IMR-90 (cell line): ENCODE data around the gene CDK14. TPM values are rescaled to one million over a fixed set of nuclear protein-coding genes. Genes with fewer than 3 reads are reported as not detected.

ENCODE experiments used
- ATAC-seq: fragments of 200-7000 bp; cut with Tn5 transposase; 2 replicates; pipeline ENCODE4 v1.9.1; 2020; ENCODE audit warnings: low read depth, mild to moderate bottlenecking, moderate library complexity
- BruUV-seq: library from RNA; stranded (reverse); fragments of 400-500 nt; replicated peaks from 2 replicates; lab custom pipeline; 2021; lab: Mats Ljungman, UMichigan
- CTCF ChIA-PET: fragments of 300-600 bp; formaldehyde crosslinking; extraction: SDS; loops from one replicate; lab custom pipeline; 2021; ENCODE audit warnings: antibody characterized with exemption; lab: Yijun Ruan, JAX
- POLR2A ChIA-PET: fragments of 300-600 bp; sonication (Branson Sonifier 250); formaldehyde crosslinking; loops from one replicate; lab custom pipeline; 2022; ENCODE audit warnings: antibody characterized with exemption; ENCODE audit not compliant: unreplicated experiment; lab: Charles Lee
- DNase-seq: peaks from one replicate; pipeline ENCODE4 v3.0.0; 2013
- H2AFZ ChIP-seq: replicated peaks from 2 replicates; pipeline ENCODE3; 2013; ENCODE audit warnings: low read length, mild to moderate bottlenecking; ENCODE audit not compliant: poor library complexity
- H2AK5ac ChIP-seq: 2 replicates; pipeline ENCODE4 v1.6.1; 2013; ENCODE audit warnings: low read depth, low read length, inconsistent platforms
- H2AK9ac ChIP-seq: replicated peaks from 2 replicates; pipeline ENCODE3; 2013; ENCODE audit warnings: mild to moderate bottlenecking, low read depth, low read length, moderate library complexity; ENCODE audit not compliant: poor library complexity
- H2BK120ac ChIP-seq: 2 replicates; pipeline ENCODE4 v1.6.1; 2013; ENCODE audit warnings: low read depth, low read length, inconsistent platforms
- H2BK15ac ChIP-seq: 3 replicates; pipeline ENCODE4 v1.6.1; 2013; ENCODE audit warnings: low read depth, low read length, inconsistent platforms
- H2BK20ac ChIP-seq: 2 replicates; pipeline ENCODE4 v1.6.1; 2013; ENCODE audit warnings: low read depth, mild to moderate bottlenecking, inconsistent platforms, low read length, moderate library complexity
- H2BK5ac ChIP-seq: 2 replicates; pipeline ENCODE4 v1.6.1; 2013; ENCODE audit warnings: mild to moderate bottlenecking, low read depth, low read length, inconsistent platforms; ENCODE audit not compliant: poor library complexity, severe bottlenecking
- H3K14ac ChIP-seq: replicated peaks from 2 replicates; pipeline ENCODE4 v1.6.1; 2013; ENCODE audit warnings: low read depth, low read length, inconsistent platforms
- H3K18ac ChIP-seq: 2 replicates; pipeline ENCODE4 v1.6.1; 2013; ENCODE audit warnings: low read depth, low read length, control low read depth
- H3K23ac ChIP-seq: 2 replicates; pipeline ENCODE4 v1.6.1; 2013; ENCODE audit warnings: low read depth, low read length, inconsistent platforms
- H3K27ac ChIP-seq: 2 replicates; pipeline ENCODE4 v1.5.1; 2013; ENCODE audit warnings: mild to moderate bottlenecking, control low read depth, low read length; ENCODE audit not compliant: insufficient read depth
- H3K27me3 ChIP-seq: 2 replicates; pipeline ENCODE4 v1.6.1; 2013; ENCODE audit warnings: low read length; ENCODE audit not compliant: control insufficient read depth, insufficient read depth
- H3K36me3 ChIP-seq: 2 replicates; pipeline ENCODE4 v1.6.1; 2013; ENCODE audit warnings: low read length, mixed read lengths; ENCODE audit not compliant: control insufficient read depth, insufficient read depth
- H3K4ac ChIP-seq: 2 replicates; pipeline ENCODE4 v1.6.1; 2013; ENCODE audit warnings: low read depth, low read length, inconsistent platforms
- H3K4me1 ChIP-seq: 2 replicates; pipeline ENCODE4 v1.6.1; 2013; ENCODE audit warnings: low read length, mixed read lengths; ENCODE audit not compliant: control insufficient read depth, insufficient read depth
- H3K4me2 ChIP-seq: 2 replicates; pipeline ENCODE4 v1.6.1; 2013; ENCODE audit warnings: low read depth, mild to moderate bottlenecking, control low read depth, low read length, moderate library complexity
- H3K4me3 ChIP-seq: 2 replicates; pipeline ENCODE4 v1.5.1; 2013; ENCODE audit warnings: low read depth, mild to moderate bottlenecking, control low read depth, low read length, moderate library complexity; ENCODE audit not compliant: insufficient read depth
- H3K56ac ChIP-seq: 2 replicates; pipeline ENCODE4 v1.6.1; 2013; ENCODE audit warnings: low read length, inconsistent platforms; ENCODE audit not compliant: insufficient read depth; ENCODE audit errors: extremely low read depth
- H3K79me1 ChIP-seq, 2 experiments: 2 replicates each; pipeline ENCODE4 v1.6.1; 2013; ENCODE audit warnings: low read length in 2 of 2, inconsistent platforms in 1 of 2, low read depth in 1 of 2
- H3K9ac ChIP-seq: 2 replicates; pipeline ENCODE4 v1.6.1; 2013; ENCODE audit warnings: low read depth, low read length, control low read depth
- H3K9me1 ChIP-seq: 2 replicates; pipeline ENCODE4 v1.6.1; 2013; ENCODE audit warnings: low read length, inconsistent platforms; ENCODE audit not compliant: insufficient read depth
- H3K9me3 ChIP-seq: 2 replicates; pipeline ENCODE4 v1.6.1; 2013; ENCODE audit warnings: low read length; ENCODE audit not compliant: control insufficient read depth, insufficient read depth
- H4K20me1 ChIP-seq: 2 replicates; pipeline ENCODE4 v1.6.1; 2013; ENCODE audit warnings: low read length, inconsistent platforms; ENCODE audit not compliant: insufficient read depth
- H4K5ac ChIP-seq: 2 replicates; pipeline ENCODE4 v1.6.1; 2013; ENCODE audit warnings: mild to moderate bottlenecking, low read depth, low read length, control low read depth
- H4K8ac ChIP-seq, 2 experiments: 2 replicates each; pipeline ENCODE4 v1.6.1; 2013; ENCODE audit warnings: low read depth in 2 of 2, low read length in 2 of 2, control low read depth in 1 of 2, inconsistent platforms in 1 of 2
- H4K91ac ChIP-seq: 2 replicates; pipeline ENCODE4 v1.6.1; 2013; ENCODE audit warnings: low read depth, low read length, inconsistent platforms; ENCODE audit not compliant: insufficient read depth
- CEBPB ChIP-seq: IDR thresholded peaks from 2 replicates; pipeline ENCODE4 v1.6.1; 2012; ENCODE audit warnings: low read depth, low read length, improper control_type of control experiment
- CHD1 ChIP-seq: IDR thresholded peaks from 2 replicates; pipeline ENCODE4 v1.6.1; 2012; ENCODE audit warnings: low read depth, low read length, improper control_type of control experiment
- CTCF ChIP-seq: conservative IDR thresholded peaks from 2 replicates; pipeline ENCODE4 v1.5.1; 2012; ENCODE audit warnings: mild to moderate bottlenecking, low read depth, low read length, improper control_type of control experiment
- FOS ChIP-seq: fragments of 150-350 bp; IDR thresholded peaks from 2 replicates; pipeline ENCODE4 v1.6.1; 2016; ENCODE audit warnings: low read depth, low read length
- MAZ ChIP-seq: IDR thresholded peaks from 2 replicates; pipeline ENCODE4 v1.6.1; 2012; ENCODE audit warnings: low read depth, mild to moderate bottlenecking, low read length, improper control_type of control experiment, moderate library complexity, borderline replicate concordance
- MXI1 ChIP-seq: IDR thresholded peaks from 2 replicates; pipeline ENCODE4 v1.6.1; 2012; ENCODE audit warnings: low read depth, mild to moderate bottlenecking, low read length, moderate library complexity, borderline replicate concordance
- POLR2A ChIP-seq: IDR thresholded peaks from 2 replicates; pipeline ENCODE4 v1.6.1; 2012; ENCODE audit warnings: mild to moderate bottlenecking, low read depth, low read length
- WGBS, 2 experiments: methylation state at CpG; one replicate each; pipeline versions ENCODE4 v1.1.5 to v1.1.7; 2013; ENCODE audit warnings: missing lambda C conversion rate in 2 of 2; ENCODE audit not compliant: insufficient read length in 1 of 2; ENCODE audit errors: extremely low coverage in 2 of 2; 5-methylcytosine and 5-hydroxymethylcytosine counted together
- dilution Hi-C: fragments of 300-500 bp; cut with HindIII; formaldehyde crosslinking; loops from one replicate; pipeline ENCODE4 v1.14.3; 2018; ENCODE audit warnings: low sequenced_read_pairs; ENCODE audit not compliant: unreplicated experiment
- in situ Hi-C: fragments of 300-500 bp; cut with MboI; formaldehyde crosslinking; loops from 3 replicates; pipeline ENCODE4 v1.14.3; 2019; ENCODE audit warnings: low sequenced_read_pairs, inconsistent platforms, mixed read lengths
- intact Hi-C: fragments of 100-400 bp; cut with micrococcal nuclease; formaldehyde crosslinking; loops from 2 replicates; pipeline ENCODE4 v1.10.0; 2022
- polyA plus RNA-seq, 3 experiments: library from polyadenylated mRNA; depleted of rRNA; stranded (reverse); fragments of >200 nt; gene quantifications; 2 replicates each; pipeline ENCODE4 v1.2.3, GENCODE V29; 2012; ENCODE audit warnings: low replicate concordance in 1 of 3
- total RNA-seq: library from RNA; depleted of rRNA; stranded (reverse); fragments of >200 nt; gene quantifications from 2 replicates; pipeline ENCODE4 v1.2.3, GENCODE V29; 2012
- TF ChIP-seq, protein P1 (sequence below): fragments of 150-350 bp; IDR thresholded peaks from 2 replicates; pipeline ENCODE4 v1.6.1; 2016; ENCODE audit warnings: low read depth, mild to moderate bottlenecking, low read length, moderate library complexity, borderline replicate concordance

The CDK14 gene
- total and polyA plus RNA-seq, 2 of the 4 experiments (the other 2 are of a cell fraction), result 10.1 to 29.6 TPM

GRCh38 chr7:90660819-90661218, 64.7 kb downstream of the CDK14 start:
- H3K4ac ChIP-seq, result no peak overlapping the region
- H2BK120ac ChIP-seq, result no peak overlapping the region
- no peak overlapping the region for H2BK15ac ChIP-seq
- TF ChIP-seq POLR2A, result no peak
- TF ChIP-seq CTCF, result no peak
- TF ChIP-seq MAZ, result no peak
- no peak for TF ChIP-seq FOS
- TF ChIP-seq CEBPB, result no peak
- TF ChIP-seq, protein P1, sequence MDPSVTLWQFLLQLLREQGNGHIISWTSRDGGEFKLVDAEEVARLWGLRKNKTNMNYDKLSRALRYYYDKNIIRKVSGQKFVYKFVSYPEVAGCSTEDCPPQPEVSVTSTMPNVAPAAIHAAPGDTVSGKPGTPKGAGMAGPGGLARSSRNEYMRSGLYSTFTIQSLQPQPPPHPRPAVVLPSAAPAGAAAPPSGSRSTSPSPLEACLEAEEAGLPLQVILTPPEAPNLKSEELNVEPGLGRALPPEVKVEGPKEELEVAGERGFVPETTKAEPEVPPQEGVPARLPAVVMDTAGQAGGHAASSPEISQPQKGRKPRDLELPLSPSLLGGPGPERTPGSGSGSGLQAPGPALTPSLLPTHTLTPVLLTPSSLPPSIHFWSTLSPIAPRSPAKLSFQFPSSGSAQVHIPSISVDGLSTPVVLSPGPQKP, result no peak
- no peak for TF ChIP-seq CHD1
- TF ChIP-seq MXI1, result no peak
- no peak overlapping the region for H4K91ac ChIP-seq
- no peak overlapping the region for H3K4me3 ChIP-seq
- no peaks in the 10 kb centered on the region for H3K27me3 ChIP-seq
- no peak for DNase-seq
- no peaks in the 10 kb centered on the region for H3K36me3 ChIP-seq
- H3K14ac ChIP-seq, result 0 out of 2 replicates have a peak overlapping the region, but pooled peaks have one; percentile 1
- no peak overlapping the region for H3K9ac ChIP-seq
- H3K27ac ChIP-seq, result no peak overlapping the region
- H2AK9ac ChIP-seq, result no peak overlapping the region
- no peak overlapping the region for H2BK20ac ChIP-seq
- H4K20me1 ChIP-seq, result 0 out of 2 replicates have a peak, but pooled peaks cover 3% of the 10 kb centered on the region
- no TSS peak for BruUV-seq
- no peak for ATAC-seq
- no peak overlapping the region for H3K56ac ChIP-seq
- H3K23ac ChIP-seq, result no peak overlapping the region
- dilution Hi-C loops, result no loop called here
- no peak overlapping the region for H3K4me2 ChIP-seq
- H3K79me1 ChIP-seq, result peaks cover 33 to 40% of the 10 kb centered on the region in 2 experiments
- H3K9me3 ChIP-seq, result no peaks in the 10 kb centered on the region
- no peak overlapping the region for H3K18ac ChIP-seq
- H2BK5ac ChIP-seq, result no peak overlapping the region
- ChIA-PET POLR2A (no interaction called here), CTCF (interaction anchor here (1.0 kb wide), 1 partner anchor 60 kb away, joined by 3 read pairs; no protein-coding TSS in a partner anchor)
- no peak overlapping the region for H4K5ac ChIP-seq
- H2AFZ ChIP-seq, result no peak overlapping the region
- H2AK5ac ChIP-seq, result no peak overlapping the region
- intact Hi-C loops, result no loop called here
- no peak overlapping the region for H4K8ac ChIP-seq
- peaks cover 9% of the 10 kb centered on the region for H3K4me1 ChIP-seq
- no CpG with 5 or more reads among the region's 1 CpG for WGBS, 2 experiments
- in situ Hi-C loops, result no loop called here
- 0 out of 2 replicates have a peak, but pooled peaks cover 4% of the 10 kb centered on the region for H3K9me1 ChIP-seq
